ENCODE measurements around the gene DACH1.

The DACH1 gene

DNA sequence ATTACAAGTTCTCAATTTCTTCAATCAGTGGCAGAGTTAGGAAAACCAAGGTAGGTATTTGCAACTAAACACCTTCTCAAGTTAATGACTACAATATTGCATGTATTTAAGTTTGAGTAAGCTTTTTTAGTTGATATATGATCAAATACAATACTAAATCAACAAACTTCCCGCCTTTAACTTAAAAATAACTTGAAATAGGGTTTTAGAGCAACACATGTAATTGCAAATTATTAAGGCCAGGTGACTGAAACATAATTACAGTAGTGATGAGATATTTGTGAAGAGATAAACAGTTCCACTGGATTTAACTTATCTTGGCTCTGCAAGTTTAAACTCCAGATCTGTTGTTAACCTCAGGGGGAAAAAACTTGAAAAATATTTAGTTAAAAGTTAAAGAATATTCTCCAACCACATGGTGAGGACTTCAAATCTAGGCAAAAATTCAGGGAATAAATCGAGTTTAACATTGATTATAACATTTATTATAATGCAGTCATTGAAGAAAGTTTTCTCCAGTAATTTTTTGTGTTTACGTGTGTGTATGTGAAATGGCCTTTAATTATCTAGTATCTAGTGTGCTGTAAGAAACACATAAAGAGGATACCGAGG is 3.6 kb downstream of the DACH1 start:
- no peak for DNase-seq (ENCODE audit: low read depth, low spot score)

DNA sequence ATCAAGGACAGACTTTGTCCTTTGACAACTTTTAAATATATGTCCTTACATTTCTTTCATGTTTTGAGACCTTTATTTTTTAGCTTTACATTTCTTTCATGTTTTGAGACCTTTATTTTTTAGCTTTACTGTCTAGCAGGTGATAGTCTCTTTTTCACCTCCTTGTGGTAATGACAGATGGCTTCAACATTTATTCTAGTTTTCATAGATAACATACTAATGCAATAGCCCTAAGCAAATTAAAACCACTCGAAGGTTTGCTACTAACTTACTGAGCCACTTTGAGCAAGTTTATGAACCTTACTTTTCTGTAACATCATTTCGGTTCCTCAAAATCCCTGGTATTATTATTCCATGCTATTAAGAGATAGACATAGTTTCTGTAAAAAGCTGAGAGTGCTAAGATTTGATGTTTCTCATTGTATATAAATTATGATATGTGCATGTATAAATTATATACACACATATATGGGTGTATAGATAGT is 4.5 kb downstream of the DACH1 start:
- TF ChIP-seq POLR2AphosphoS5 (IDR thresholded peaks at IDR 0.05; ENCODE audit: borderline replicate concordance, low read depth, low read length) (no peak), FOXP2 (optimal IDR thresholded peaks at IDR 0.05; ENCODE audit: control extremely low read depth, extremely low read length, insufficient read depth) (no peak), EZH2 (IDR thresholded peaks at IDR 0.05) (no peak)
- Histone ChIP-seq H3K9me3 (ENCODE audit: low read depth, low read length) (no peaks in the 10 kb centered on the region), H3K27ac (no peak overlapping the region), H3K4me3 (no peak overlapping the region), H3K9ac (ENCODE audit: insufficient read length) (no peak overlapping the region), H3K36me3 (ENCODE audit: insufficient read depth, low read length) (no peaks in the 10 kb centered on the region)
- no peak for DNase-seq (ENCODE audit: low read depth, low spot score)

More for the DNA sequence above, 3.6 kb downstream of the DACH1 start:
- no peak overlapping the region for H3K27ac ChIP-seq
- H3K9me3 ChIP-seq (ENCODE audit: low read depth, low read length) = no peaks in the 10 kb centered on the region
- no peak overlapping the region for H3K4me3 ChIP-seq
- no peaks in the 10 kb centered on the region for H3K36me3 ChIP-seq (ENCODE audit: insufficient read depth, low read length)
- TF ChIP-seq POLR2AphosphoS5 (IDR thresholded peaks at IDR 0.05; ENCODE audit: borderline replicate concordance, low read depth, low read length) (no peak), EZH2 (IDR thresholded peaks at IDR 0.05) (no peak), FOXP2 (optimal IDR thresholded peaks at IDR 0.05; ENCODE audit: control extremely low read depth, extremely low read length, insufficient read depth) (no peak)
- H3K9ac ChIP-seq (ENCODE audit: insufficient read length) = no peak overlapping the region

DNA sequence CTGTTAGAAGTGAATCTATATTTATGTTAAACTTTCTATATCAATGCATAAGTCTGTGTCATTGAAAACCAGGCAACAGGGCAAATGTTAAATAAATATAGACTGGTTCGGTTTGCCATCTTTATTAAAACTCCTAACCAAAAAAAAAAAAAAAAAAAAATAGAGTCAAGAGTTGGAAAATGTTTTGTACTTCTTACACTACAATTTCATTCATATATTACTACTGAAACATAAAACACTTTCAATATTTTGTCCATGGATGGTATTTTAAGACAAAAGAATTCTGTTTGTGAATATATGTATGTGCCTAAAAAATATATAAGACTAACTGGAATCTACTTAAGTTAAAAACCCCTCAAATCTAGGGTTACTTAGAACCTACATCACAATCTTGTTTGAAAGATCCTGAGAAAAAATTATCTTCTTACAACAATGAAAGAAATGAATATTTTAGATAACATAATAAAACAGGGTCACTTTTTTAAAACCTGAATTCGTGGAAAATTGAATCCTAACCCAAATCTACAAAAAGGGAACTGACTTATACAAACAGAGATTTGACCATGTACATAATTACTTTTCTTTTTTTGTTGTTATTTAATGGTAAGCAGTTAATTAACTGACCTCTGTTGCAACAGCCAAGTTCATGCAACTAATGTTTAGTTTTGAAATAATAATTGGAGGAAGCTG is 5.1 kb downstream of the DACH1 start:
- TF ChIP-seq FOXP2 (optimal IDR thresholded peaks at IDR 0.05; ENCODE audit: control extremely low read depth, extremely low read length, insufficient read depth) = no peak
- TF ChIP-seq EZH2 (IDR thresholded peaks at IDR 0.05) = no peak
- TF ChIP-seq POLR2AphosphoS5 (IDR thresholded peaks at IDR 0.05; ENCODE audit: borderline replicate concordance, low read depth, low read length) = no peak
- Histone ChIP-seq H3K9me3 (ENCODE audit: low read depth, low read length) (no peaks in the 10 kb centered on the region), H3K36me3 (ENCODE audit: insufficient read depth, low read length) (no peaks in the 10 kb centered on the region), H3K9ac (ENCODE audit: insufficient read length) (no peak overlapping the region), H3K4me3 (no peak overlapping the region), H3K27ac (no peak overlapping the region)
- no peak for DNase-seq (ENCODE audit: low read depth, low spot score)

DNA sequence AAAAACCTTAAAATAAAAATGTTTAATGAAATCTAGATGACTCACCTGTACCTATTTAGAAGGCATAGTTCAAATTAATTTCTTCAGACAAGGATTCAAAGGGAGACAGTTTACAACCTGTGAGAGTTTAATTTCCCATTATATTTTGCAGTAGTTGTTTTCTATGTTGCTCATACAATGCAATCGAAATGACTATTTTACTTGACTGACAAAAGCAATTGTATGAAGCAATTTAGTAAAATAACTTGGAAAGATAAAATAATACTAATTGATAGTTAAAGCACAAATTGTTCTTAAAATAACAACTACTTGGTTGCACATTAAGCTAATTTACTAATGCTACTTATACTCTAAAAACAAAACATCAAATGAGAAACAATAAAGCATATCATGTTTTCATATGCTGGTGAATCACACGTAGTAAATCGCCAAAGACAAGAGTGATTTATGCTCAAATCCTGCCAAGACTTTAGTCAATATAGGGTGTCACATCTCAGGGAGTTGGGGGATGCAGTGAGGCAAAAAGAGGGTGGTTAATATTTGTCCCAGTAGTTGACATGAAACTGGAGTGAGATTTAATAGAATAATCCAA is 6.4 kb downstream of the DACH1 start:
- no peak for DNase-seq (ENCODE audit: low read depth, low spot score)
- Histone ChIP-seq H3K4me3 (no peak overlapping the region), H3K36me3 (ENCODE audit: insufficient read depth, low read length) (no peaks in the 10 kb centered on the region), H3K9me3 (ENCODE audit: low read depth, low read length) (no peaks in the 10 kb centered on the region), H3K9ac (ENCODE audit: insufficient read length) (no peak overlapping the region), H3K27ac (no peak overlapping the region)
- no peak for TF ChIP-seq FOXP2 (optimal IDR thresholded peaks at IDR 0.05; ENCODE audit: control extremely low read depth, extremely low read length, insufficient read depth)
- TF ChIP-seq EZH2 (IDR thresholded peaks at IDR 0.05) = no peak
- no peak for TF ChIP-seq POLR2AphosphoS5 (IDR thresholded peaks at IDR 0.05; ENCODE audit: borderline replicate concordance, low read depth, low read length)

DNA sequence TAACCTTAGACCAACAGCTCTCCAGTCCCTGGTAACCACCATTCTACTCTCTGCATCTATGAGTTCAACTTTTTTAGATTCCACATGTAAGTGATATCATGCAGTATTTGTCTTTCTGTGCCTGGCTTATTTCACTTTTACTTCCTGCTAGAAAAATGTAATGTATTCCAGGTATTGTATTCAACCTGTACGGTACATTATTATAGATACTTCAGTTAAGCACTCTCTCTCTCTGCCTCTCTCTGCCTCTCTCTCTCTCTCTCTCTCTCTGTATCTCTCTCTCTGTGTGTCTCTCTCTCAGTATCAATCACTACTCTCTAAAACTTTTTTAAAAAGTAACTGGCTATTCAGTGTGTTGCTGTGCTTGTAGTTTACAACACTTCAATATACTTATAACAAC is 8.4 kb downstream of the DACH1 start:
- H3K36me3 ChIP-seq (ENCODE audit: insufficient read depth, low read length) = no peaks in the 10 kb centered on the region
- H3K27ac ChIP-seq = no peak overlapping the region
- H3K9ac ChIP-seq (ENCODE audit: insufficient read length) = no peak overlapping the region
- no peak overlapping the region for H3K4me3 ChIP-seq
- no peaks in the 10 kb centered on the region for H3K9me3 ChIP-seq (ENCODE audit: low read depth, low read length)
- TF ChIP-seq EZH2 (IDR thresholded peaks at IDR 0.05) = no peak
- TF ChIP-seq FOXP2 (optimal IDR thresholded peaks at IDR 0.05; ENCODE audit: control extremely low read depth, extremely low read length, insufficient read depth) = no peak
- TF ChIP-seq POLR2AphosphoS5 (IDR thresholded peaks at IDR 0.05; ENCODE audit: borderline replicate concordance, low read depth, low read length) = no peak
- DNase-seq (ENCODE audit: low read depth, low spot score) = no peak

DNA sequence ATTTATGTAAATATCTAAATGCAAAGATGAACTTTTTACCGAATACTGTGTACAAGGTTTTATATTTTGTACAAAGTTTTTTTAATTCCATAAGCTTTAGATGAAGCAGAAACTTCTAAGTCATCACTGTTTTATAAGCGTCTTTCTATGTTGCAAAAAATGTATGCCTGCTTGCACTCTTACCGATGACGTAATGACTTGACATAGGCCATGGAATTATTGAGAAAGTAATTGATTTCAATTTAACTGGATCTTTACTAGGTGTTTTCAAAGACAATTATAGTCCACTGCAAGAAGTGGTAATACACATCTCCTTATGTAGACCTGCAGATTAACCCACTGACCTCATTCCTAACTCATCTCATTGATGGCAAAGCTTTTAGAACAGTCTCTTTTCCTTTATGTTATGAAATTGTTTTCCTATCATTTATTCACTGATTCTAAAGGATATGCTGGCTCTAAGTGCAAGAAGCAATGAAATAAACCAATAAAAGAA is 10.4 kb downstream of the DACH1 start:
- Histone ChIP-seq H3K9ac (ENCODE audit: insufficient read length) (no peak overlapping the region), H3K36me3 (ENCODE audit: insufficient read depth, low read length) (no peaks in the 10 kb centered on the region), H3K27ac (no peak overlapping the region), H3K4me3 (no peak overlapping the region), H3K9me3 (ENCODE audit: low read depth, low read length) (no peaks in the 10 kb centered on the region)
- DNase-seq (ENCODE audit: low read depth, low spot score) = no peak
- TF ChIP-seq FOXP2 (optimal IDR thresholded peaks at IDR 0.05; ENCODE audit: control extremely low read depth, extremely low read length, insufficient read depth) (no peak), POLR2AphosphoS5 (IDR thresholded peaks at IDR 0.05; ENCODE audit: borderline replicate concordance, low read depth, low read length) (no peak), EZH2 (IDR thresholded peaks at IDR 0.05) (no peak)

DNA sequence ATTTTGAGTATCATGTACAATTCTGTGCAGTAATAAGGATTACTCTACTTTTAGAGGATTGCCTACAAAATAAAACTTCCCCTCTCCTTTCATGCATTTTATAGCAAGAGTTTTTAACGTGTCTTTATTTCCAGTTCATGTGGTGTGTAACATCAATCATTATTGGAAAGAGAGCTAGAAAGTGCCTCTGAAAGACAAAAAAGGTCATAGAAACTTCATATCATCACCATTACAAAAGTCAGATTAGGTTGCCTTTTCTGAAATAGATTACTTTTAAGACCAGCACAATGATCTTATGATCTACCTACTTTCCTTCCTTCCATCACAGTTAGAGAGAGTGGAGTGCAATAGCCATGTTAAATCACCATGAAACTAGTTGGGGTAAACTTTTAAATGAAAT is 12.6 kb downstream of the DACH1 start:
- Histone ChIP-seq H3K4me3 (no peak overlapping the region), H3K9ac (ENCODE audit: insufficient read length) (no peak overlapping the region), H3K9me3 (ENCODE audit: low read depth, low read length) (no peaks in the 10 kb centered on the region), H3K27ac (no peak overlapping the region), H3K36me3 (ENCODE audit: insufficient read depth, low read length) (no peaks in the 10 kb centered on the region)
- no peak for TF ChIP-seq FOXP2 (optimal IDR thresholded peaks at IDR 0.05; ENCODE audit: control extremely low read depth, extremely low read length, insufficient read depth)
- TF ChIP-seq POLR2AphosphoS5 (IDR thresholded peaks at IDR 0.05; ENCODE audit: borderline replicate concordance, low read depth, low read length) = no peak
- no peak for TF ChIP-seq EZH2 (IDR thresholded peaks at IDR 0.05)
- DNase-seq (ENCODE audit: low read depth, low spot score) = no peak

DNA sequence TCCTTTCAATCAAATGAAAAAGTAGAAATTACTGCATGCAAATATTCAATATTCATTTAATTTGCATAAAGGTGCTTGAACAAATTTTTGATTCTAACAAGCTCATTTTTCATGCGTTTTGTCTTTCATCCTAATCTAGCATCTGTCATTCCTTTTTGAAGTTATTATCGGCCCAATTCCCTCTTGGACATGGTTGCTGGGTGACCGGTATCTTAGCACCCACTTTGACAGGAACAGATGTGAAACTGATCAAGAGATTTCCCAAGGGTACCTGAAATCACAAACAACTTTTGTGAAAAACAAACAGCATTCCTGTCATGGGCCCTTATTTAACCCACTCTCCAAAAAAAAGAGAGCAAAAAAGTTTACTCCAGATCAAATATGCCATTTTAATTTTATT is 13.3 kb downstream of the DACH1 start:
- Histone ChIP-seq H3K4me3 (no peak overlapping the region), H3K27ac (no peak overlapping the region)

More for the DNA sequence above, 13.3 kb downstream of the DACH1 start:
- TF ChIP-seq POLR2AphosphoS5 (IDR thresholded peaks at IDR 0.05; ENCODE audit: borderline replicate concordance, low read depth, low read length) (no peak), FOXP2 (optimal IDR thresholded peaks at IDR 0.05; ENCODE audit: control extremely low read depth, extremely low read length, insufficient read depth) (no peak), EZH2 (IDR thresholded peaks at IDR 0.05) (no peak)
- no peak overlapping the region for H3K9ac ChIP-seq (ENCODE audit: insufficient read length)
- no peak for DNase-seq (ENCODE audit: low read depth, low spot score)
- no peaks in the 10 kb centered on the region for H3K36me3 ChIP-seq (ENCODE audit: insufficient read depth, low read length)
- H3K9me3 ChIP-seq (ENCODE audit: low read depth, low read length) = no peaks in the 10 kb centered on the region
